HG03108 (cell line): ENCODE results near the gene BPIFA1.

Source experiments
- ATAC-seq: cut with Tn5 transposase; IDR thresholded peaks from one replicate; pipeline ENCODE4 v1.9.1; 2021; ENCODE audit warnings: moderate library complexity; ENCODE audit not compliant: unreplicated experiment

The BPIFA1 gene

GRCh38 chr20:33239979-33240736 lies 4.4 kb downstream of the BPIFA1 start:
- no peak for ATAC-seq

GRCh38 chr20:33240923-33241322 lies 5.1 kb downstream of the BPIFA1 start:
- ATAC-seq: no peak

- ATAC-seq: no peak
Observed at GRCh38 chr20:33242319-33243100, 6.7 kb downstream of the BPIFA1 start.

DNA sequence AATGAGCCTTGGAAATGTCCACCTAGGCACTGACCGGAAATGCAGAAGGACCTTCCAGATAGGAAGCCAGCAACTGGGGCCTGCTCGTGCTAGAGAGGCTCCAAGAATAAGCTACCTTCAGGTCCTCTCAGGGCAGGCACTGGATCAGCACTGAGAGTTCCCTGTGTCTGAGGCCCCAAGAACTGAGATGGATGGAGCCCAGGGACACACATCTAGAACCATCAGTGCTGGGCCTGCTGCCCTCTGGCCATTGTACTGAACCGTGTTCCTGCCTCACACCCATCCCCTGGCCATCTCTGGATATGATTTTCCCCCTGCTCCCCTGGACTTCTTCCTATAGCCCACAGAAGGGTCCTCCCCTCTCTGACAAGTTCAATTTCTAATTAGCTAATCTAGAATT lies 10.3 kb downstream of the BPIFA1 start:
- no peak for ATAC-seq

GRCh38 chr20:33249456-33249855 lies 13.7 kb downstream of the BPIFA1 start:
- no peak for ATAC-seq

DNA sequence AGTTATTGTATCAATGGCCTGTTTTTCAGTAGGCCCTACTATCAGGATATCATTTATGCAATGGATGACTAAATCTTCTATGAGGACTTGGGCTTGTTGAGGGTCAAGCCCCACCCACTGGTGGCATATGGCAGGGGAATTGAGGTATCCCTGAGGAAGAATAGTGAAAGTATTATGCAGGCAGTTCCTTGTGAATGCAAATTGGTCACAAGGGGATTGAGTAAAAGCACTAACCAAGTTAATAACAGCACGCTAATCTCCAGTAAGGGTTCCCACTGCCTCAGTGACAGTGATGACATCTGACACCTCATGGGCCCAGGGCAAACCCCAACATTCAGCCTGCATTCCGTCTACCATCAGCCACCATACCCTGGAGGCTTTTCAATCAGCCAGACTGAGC lies 14.9 kb downstream of the BPIFA1 start:
- no peak for ATAC-seq

DNA sequence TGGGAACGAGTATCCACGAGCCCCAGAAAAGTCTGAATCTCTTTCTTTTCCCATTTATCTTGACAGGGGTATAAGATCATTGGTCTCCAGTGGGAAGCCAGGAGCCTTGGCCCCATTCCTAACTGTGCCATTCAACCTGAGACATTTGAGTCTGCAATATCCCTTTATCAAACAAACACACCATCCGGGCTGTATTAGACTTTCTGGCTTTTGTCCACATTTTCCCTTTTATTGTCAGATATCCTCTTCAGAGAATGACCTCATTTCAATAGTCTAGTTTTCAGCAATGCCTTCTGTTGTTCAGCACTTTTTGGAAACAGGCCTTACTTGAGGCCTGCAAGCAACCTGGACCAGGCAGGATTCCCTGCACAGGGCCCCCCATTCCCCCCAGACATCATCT lies 15.7 kb downstream of the BPIFA1 start:
- ATAC-seq: no peak

- ATAC-seq: no peak
Observed at GRCh38 chr20:33252460-33252859, 16.7 kb downstream of the BPIFA1 start.

GRCh38 chr20:33255005-33255404 lies 19.2 kb downstream of the BPIFA1 start:
- no peak for ATAC-seq

- ATAC-seq: no peak
Observed at GRCh38 chr20:33257237-33257636, 21.4 kb downstream of the BPIFA1 start.

- no peak for ATAC-seq
Observed at GRCh38 chr20:33259371-33259770, 23.6 kb downstream of the BPIFA1 start.

GRCh38 chr20:33261465-33261864 lies 25.7 kb downstream of the BPIFA1 start:
- ATAC-seq: no peak

DNA sequence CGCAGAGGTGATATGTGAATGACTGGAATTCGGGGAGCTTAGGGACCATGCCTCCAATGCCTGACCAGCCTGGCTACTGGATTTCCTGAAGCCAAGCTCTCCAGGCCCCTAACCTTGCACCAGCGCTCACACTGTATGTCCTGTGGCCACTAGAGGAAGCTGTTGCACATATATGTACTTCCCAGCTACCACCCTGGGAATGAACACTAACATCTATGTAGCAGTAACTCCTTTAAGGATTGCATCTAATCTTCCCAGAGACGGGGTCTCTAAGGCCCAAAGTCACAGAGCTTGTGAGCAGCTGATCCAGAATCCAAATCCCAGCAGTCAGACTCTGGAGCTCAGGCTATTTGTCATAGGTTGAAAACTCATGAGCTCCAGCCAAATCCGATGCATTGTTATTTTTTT lies 26.9 kb downstream of the BPIFA1 start:
- ATAC-seq: no peak

DNA sequence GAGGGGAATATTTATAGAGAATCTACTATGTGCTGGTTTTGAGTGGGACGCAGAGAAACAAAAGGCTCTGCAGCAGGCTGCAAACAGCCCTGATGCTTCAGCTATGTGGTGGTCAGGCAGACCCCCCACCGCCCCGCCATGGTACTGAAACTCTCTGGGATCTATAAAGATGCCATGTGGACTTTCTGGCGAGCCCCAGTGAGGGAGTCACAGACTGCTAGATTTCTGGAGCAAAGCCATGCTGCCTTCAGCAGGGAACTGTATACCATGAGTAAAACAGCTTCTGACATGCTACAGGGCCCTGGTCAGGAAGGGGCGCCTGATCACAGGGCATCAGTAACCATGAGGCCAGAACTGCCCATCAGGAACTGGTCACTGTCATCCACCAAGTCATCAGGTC lies 28.0 kb downstream of the BPIFA1 start:
- ATAC-seq: no peak

DNA sequence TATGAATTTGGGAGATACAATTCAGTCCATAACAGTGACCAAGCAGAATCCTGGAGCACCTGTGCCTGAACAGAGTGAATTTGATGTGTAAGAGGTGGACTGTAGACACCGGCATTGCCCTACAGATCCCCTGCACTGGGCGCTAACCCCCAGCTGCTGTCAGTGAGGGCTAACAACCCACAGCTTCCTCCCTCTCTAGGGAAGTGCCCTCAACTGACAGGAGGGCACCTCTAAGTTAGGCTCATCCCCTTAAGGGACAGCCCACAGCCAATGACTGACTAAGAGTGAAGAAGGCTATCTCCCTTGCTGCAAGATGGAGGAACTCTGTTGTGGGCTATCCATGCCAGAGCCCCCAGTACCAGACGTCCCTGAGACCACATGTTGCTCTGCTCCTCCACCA lies 31.9 kb downstream of the BPIFA1 start:
- ATAC-seq: no peak

DNA sequence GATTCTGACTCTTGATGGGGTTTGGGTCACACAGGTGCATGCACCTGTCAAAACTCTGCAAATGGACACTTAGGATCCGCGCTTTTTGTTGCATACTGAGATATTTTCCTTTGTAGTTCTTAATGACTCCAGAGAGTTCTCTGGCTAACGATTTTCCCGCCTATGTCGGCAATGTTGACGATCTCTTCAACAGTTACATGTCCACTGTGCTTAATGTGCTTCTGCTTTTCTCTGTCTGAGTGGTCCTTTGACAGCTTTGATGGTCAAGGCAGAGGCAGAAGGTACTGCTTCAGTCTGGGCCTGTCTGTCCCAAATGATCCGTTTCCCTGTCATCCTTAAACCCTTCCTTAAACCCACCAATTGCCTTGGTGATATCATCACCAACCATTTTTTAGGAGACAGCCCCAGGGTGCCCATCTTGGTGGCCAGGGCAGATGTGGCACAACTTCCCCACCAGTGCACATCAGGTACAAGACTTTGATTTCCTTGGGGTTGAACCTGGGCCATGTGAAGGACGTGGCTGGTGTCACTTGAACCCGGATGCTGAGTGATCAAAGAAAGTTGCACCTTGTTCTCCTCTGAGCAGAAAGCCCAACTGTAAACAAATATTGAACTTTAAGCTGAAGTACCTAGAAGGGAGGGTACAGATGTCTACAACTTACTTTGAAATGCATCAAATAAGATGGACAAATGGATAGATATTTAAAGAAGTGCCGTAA lies 36.5 kb downstream of the BPIFA1 start:
- ATAC-seq: no peak

GRCh38 chr20:33273117-33273851 lies 37.5 kb downstream of the BPIFA1 start:
- ATAC-seq: no peak

DNA sequence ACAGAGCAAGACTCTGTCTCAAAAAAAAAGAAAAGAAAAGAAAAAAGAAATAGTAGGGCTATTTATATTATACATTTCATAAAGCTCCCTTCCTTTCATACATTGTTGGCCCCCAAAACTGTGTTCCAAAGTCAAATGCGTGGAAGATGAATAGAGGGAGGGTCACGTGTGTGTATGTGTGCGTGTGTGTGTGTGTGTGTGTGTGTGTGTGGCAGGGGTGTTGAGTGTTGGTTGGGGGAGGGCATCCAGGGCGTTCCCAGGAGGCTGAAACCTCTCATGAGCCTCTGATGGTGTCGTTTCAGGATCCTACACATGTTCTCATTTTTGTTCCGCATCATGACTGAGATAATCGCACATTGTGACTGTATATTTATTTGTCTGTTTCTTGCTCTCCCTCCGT lies 39.4 kb downstream of the BPIFA1 start:
- no peak for ATAC-seq

DNA sequence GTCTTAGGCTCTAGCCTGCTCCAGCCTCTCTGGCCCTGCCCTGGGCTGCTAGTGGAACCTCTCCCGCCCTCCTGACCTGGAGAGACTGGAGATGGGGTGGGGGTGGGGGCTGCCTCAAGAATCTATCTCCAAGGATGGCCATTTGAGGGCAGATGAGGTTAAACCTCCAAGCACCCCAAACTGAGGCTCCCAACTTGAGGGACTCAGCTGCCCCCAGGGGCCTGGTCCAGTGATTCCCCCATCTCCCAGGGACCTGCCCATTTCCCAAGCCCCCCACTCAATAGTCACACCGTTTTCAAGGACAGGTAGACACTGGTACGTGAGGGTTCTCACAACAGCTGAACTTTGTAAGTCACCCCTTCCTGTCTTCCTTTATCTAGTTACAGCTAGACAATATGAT lies 40.1 kb downstream of the BPIFA1 start:
- ATAC-seq: no peak

- ATAC-seq: no peak
Observed at GRCh38 chr20:33276303-33277113, 40.7 kb downstream of the BPIFA1 start.
